ENCODE results near the gene FAM240A. TPM values are rescaled to one million over a fixed set of nuclear protein-coding genes. Genes with fewer than 3 reads are reported as not detected.
A peak's percentile ranks its signal among the peaks of the same experiment; 100 is the strongest.

The FAM240A gene
- total RNA-seq, 8 experiments from 2014 or later, result 0.28 TPM; not detected in 7

GRCh38 chr3:46669191-46669999 lies 57.1 kb downstream of the FAM240A start:
- peaks cover 3 to 8% of the 10 kb centered on the region in 2 donors for H3K4me1 ChIP-seq (replicated peaks in 1 of 2)
- H3K27ac ChIP-seq, result no peak overlapping the region
- WGBS, 10 experiments, result 0 to 85% (median 40%) methylated on average over 1 to 5 of the region's 9 CpGs; no CpG with 5 or more reads in 3 of the 10 experiments
- no peak overlapping the region for H3K4me3 ChIP-seq
- peak in 1 of 8 experiments; percentile 28 for ATAC-seq (replicated peaks in 6 of 8)
- in situ Hi-C loops (cut with MboI; ENCODE audit: low pct_unique_long_range_greater_than_20kb in 2 of 9, low sequenced_read_pairs in 9 of 9, unreplicated experiment in 9 of 9), result no loop called here

- no peak for ATAC-seq (replicated peaks in 6 of 8)
- in situ Hi-C loops (cut with MboI; ENCODE audit: low pct_unique_long_range_greater_than_20kb in 2 of 9, low sequenced_read_pairs in 9 of 9, unreplicated experiment in 9 of 9), result no loop called here
- no peak overlapping the region for H3K4me3 ChIP-seq
- WGBS, 10 experiments, result 0 to 100% (median 64%) methylated on average over 1 to 4 of the region's 17 CpGs; no CpG with 5 or more reads in 5 of the 10 experiments
- H3K27ac ChIP-seq, result no peak overlapping the region
- H3K4me1 ChIP-seq (replicated peaks in 1 of 2), result peaks cover 0 to 6% of the 10 kb centered on the region in 2 donors
Measured at GRCh38 chr3:46670000-46670890, 57.9 kb downstream of the FAM240A start.

GRCh38 chr3:46670891-46671427 lies 58.6 kb downstream of the FAM240A start:
- no peak overlapping the region for H3K27ac ChIP-seq
- ATAC-seq (replicated peaks in 6 of 8), result peak in 1 of 8 experiments; percentile 16
- whole genome bisulfite sequencing, 10 experiments, result 60 to 100% (median 92%) methylated on average over 1 to 2 of the region's 4 CpGs; no CpG with 5 or more reads in 5 of the 10 experiments
- peaks cover 0 to 9% of the 10 kb centered on the region in 2 donors for H3K4me1 ChIP-seq (replicated peaks in 1 of 2)
- in situ Hi-C loops (cut with MboI; ENCODE audit: low pct_unique_long_range_greater_than_20kb in 2 of 9, low sequenced_read_pairs in 9 of 9, unreplicated experiment in 9 of 9), result no loop called here
- H3K4me3 ChIP-seq, result no peak overlapping the region

GRCh38 chr3:46671541-46672348 lies 59.4 kb downstream of the FAM240A start:
- Histone ChIP-seq H3K4me3 (no peak overlapping the region), H3K4me1 (replicated peaks in 1 of 2) (peaks cover 0 to 11% of the 10 kb centered on the region in 2 donors), H3K27ac (no peak overlapping the region)
- no peak for ATAC-seq (replicated peaks in 6 of 8)
- 48 to 93% (median 83%) methylated on average over 2 to 8 of the region's 25 CpGs; no CpG with 5 or more reads in 6 of the 10 experiments for WGBS, 10 experiments
- in situ Hi-C loops (cut with MboI; ENCODE audit: low pct_unique_long_range_greater_than_20kb in 2 of 9, low sequenced_read_pairs in 9 of 9, unreplicated experiment in 9 of 9), result no loop called here

- in situ Hi-C loops (cut with MboI; ENCODE audit: low pct_unique_long_range_greater_than_20kb in 2 of 9, low sequenced_read_pairs in 9 of 9, unreplicated experiment in 9 of 9), result no loop called here
- WGBS, 10 experiments, result 73% methylated on average over 4 of the region's 6 CpGs; no CpG with 5 or more reads in 9 of the 10 experiments
- H3K4me1 ChIP-seq (replicated peaks in 1 of 2), result peaks cover 6 to 16% of the 10 kb centered on the region in 2 donors
- no peak overlapping the region for H3K27ac ChIP-seq
- no peak for ATAC-seq (replicated peaks in 6 of 8)
- no peak overlapping the region for H3K4me3 ChIP-seq
Measured at GRCh38 chr3:46672349-46672695, 60.0 kb downstream of the FAM240A start.

GRCh38 chr3:46673151-46674030 lies 61.1 kb downstream of the FAM240A start:
- Histone ChIP-seq H3K4me1 (replicated peaks in 1 of 2) (peaks cover 7 to 13% of the 10 kb centered on the region in 2 donors), H3K27ac (no peak overlapping the region), H3K4me3 (no peak overlapping the region)
- 17 to 80% (median 50%) methylated on average over 1 to 4 of the region's 10 CpGs; no CpG with 5 or more reads in 3 of the 10 experiments for WGBS, 10 experiments
- ATAC-seq (replicated peaks in 6 of 8), result no peak
- in situ Hi-C loops (cut with MboI; ENCODE audit: low pct_unique_long_range_greater_than_20kb in 2 of 9, low sequenced_read_pairs in 9 of 9, unreplicated experiment in 9 of 9), result no loop called here

- in situ Hi-C loops (cut with MboI; ENCODE audit: low pct_unique_long_range_greater_than_20kb in 2 of 9, low sequenced_read_pairs in 9 of 9, unreplicated experiment in 9 of 9), result no loop called here
- no peak overlapping the region for H3K4me3 ChIP-seq
- ATAC-seq (replicated peaks in 6 of 8), result no peak
- H3K4me1 ChIP-seq (replicated peaks in 1 of 2), result peaks cover 7 to 10% of the 10 kb centered on the region in 2 donors
- 53 to 100% (median 89%) methylated on average over 1 to 9 of the region's 12 CpGs; no CpG with 5 or more reads in 1 of the 10 experiments for WGBS, 10 experiments
- H3K27ac ChIP-seq, result no peak overlapping the region
Measured at GRCh38 chr3:46674031-46674845, 61.9 kb downstream of the FAM240A start.

GRCh38 chr3:46675426-46675825 lies 63.1 kb downstream of the FAM240A start:
- in situ Hi-C loops (cut with MboI; ENCODE audit: low pct_unique_long_range_greater_than_20kb in 2 of 9, low sequenced_read_pairs in 9 of 9, unreplicated experiment in 9 of 9), result no loop called here
- no peak overlapping the region for H3K27ac ChIP-seq

More at GRCh38 chr3:46675426-46675825, 63.1 kb downstream of the FAM240A start:
- Histone ChIP-seq H3K4me3 (no peak overlapping the region), H3K4me1 (replicated peaks in 1 of 2) (peaks cover 7 to 10% of the 10 kb centered on the region in 2 donors)
- 67 to 100% (median 90%) methylated on average over 1 to 3 of the region's 6 CpGs; no CpG with 5 or more reads in 5 of the 10 experiments for WGBS, 10 experiments
- no peak for ATAC-seq (replicated peaks in 6 of 8)

Other genes starting within 250 kb of the FAM240A start
- gene CCR5, start 241.6 kb upstream of the FAM240A start, total RNA-seq, result under 1 TPM in 4 of 8 experiments, not detected in 4; 0.09 to 0.81 (median 0.40) TPM
- gene CCRL2, start 205.3 kb upstream of the FAM240A start, total RNA-seq, result under 1 TPM in 5 of 8 experiments, not detected in 3; 0.13 to 0.77 (median 0.50) TPM
- 1 to 10 TPM in 4 of 8 experiments, under 1 TPM in 2, not detected in 2; 0.04 to 8.1 (median 1.5) TPM for gene LTF, start 147.6 kb upstream of the FAM240A start, total RNA-seq
- under 1 TPM in 1 of 8 experiments, not detected in 7; 0.28 TPM for gene RTP3, start 114.5 kb upstream of the FAM240A start, total RNA-seq
- 1 to 10 TPM in 3 of 8 experiments, under 1 TPM in 5; 0.05 to 3.7 (median 0.60) TPM for gene LRRC2, start 46.2 kb upstream of the FAM240A start, total RNA-seq
- gene ALS2CL, start 81.2 kb downstream of the FAM240A start, total RNA-seq, result 1 to 10 TPM in 5 of 8 experiments, under 1 TPM in 3; 0.49 to 3.3 (median 1.5) TPM
- 1 to 10 TPM in 3 of 8 experiments, under 1 TPM in 3, not detected in 2; 0.25 to 2.6 (median 0.82) TPM for gene TMIE, start 88.9 kb downstream of the FAM240A start, total RNA-seq
- gene PRSS50, start 105.3 kb downstream of the FAM240A start, total RNA-seq, result under 1 TPM in 4 of 8 experiments, not detected in 4; 0.08 to 0.85 (median 0.24) TPM